Mucosa of stomach (tissue), 1 donor: Measurements from ENCODE around the gene RABGEF1.
"Not testable (repeated sequence)": the region's sequence is repeated elsewhere in the genome, so short reads cannot be mapped to it uniquely, and the experiment has no call there.

ENCODE experiments used
- H3K27me3 ChIP-seq: one replicate; pipeline ENCODE4 v1.7.0; 2013; ENCODE audit warnings: mild to moderate bottlenecking, low read length; ENCODE audit not compliant: control insufficient read depth, insufficient read depth
- H3K36me3 ChIP-seq: one replicate; pipeline ENCODE4 v1.7.0; 2013; ENCODE audit warnings: low read length; ENCODE audit not compliant: control insufficient read depth, insufficient read depth
- H3K4me1 ChIP-seq: one replicate; pipeline ENCODE4 v1.7.0; 2013; ENCODE audit warnings: mild to moderate bottlenecking, low read length; ENCODE audit not compliant: control insufficient read depth, insufficient read depth
- H3K4me3 ChIP-seq: one replicate; pipeline ENCODE4 v1.7.0; 2013; ENCODE audit warnings: low read length
- H3K9ac ChIP-seq: one replicate; pipeline ENCODE4 v1.7.0; 2013; ENCODE audit warnings: mild to moderate bottlenecking, low read length, moderate library complexity
- H3K9me3 ChIP-seq: one replicate; pipeline ENCODE4 v1.7.0; 2013; ENCODE audit warnings: mild to moderate bottlenecking, low read length, moderate library complexity; ENCODE audit not compliant: control insufficient read depth
- donor health status: Pancreatic carcinoma.

The RABGEF1 gene

GRCh38 chr7:66737667-66738066, 2.9 kb upstream of the RABGEF1 start:
- no peak overlapping the region for H3K4me3 ChIP-seq
- no peaks in the 10 kb centered on the region for H3K36me3 ChIP-seq
- H3K9me3 ChIP-seq: no peaks in the 10 kb centered on the region
- no peaks in the 10 kb centered on the region for H3K27me3 ChIP-seq
- H3K4me1 ChIP-seq: peaks cover 5% of the 10 kb centered on the region
- no peak overlapping the region for H3K9ac ChIP-seq

GRCh38 chr7:66739477-66739876, 1.1 kb upstream of the RABGEF1 start:
- Histone ChIP-seq H3K4me1 (peaks cover 5% of the 10 kb centered on the region), H3K36me3 (no peaks in the 10 kb centered on the region)

DNA sequence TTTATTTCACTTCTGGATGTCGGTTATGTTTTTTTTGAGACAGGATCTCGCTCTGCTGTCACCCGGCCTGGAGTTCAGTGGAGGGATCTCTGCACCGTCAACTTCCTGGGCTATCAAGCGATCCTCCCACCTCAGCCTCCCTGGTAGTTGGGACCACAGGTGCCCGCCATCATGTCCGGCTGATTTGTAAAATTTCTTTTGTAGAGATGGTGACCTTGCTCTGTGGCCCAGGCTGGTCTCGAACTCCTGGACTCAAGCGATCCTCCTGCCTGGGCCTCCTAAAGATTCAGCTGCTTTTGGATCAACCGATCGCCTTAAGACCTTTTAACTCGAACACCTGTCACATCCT, 606 bp upstream of the RABGEF1 start:
- Histone ChIP-seq H3K4me3 (peak overlapping the region; percentile 52), H3K4me1 (peaks cover 5% of the 10 kb centered on the region), H3K36me3 (no peaks in the 10 kb centered on the region), H3K9me3 (no peaks in the 10 kb centered on the region), H3K9ac (peak overlapping the region; percentile 83), H3K27me3 (no peaks in the 10 kb centered on the region)

More at GRCh38 chr7:66739477-66739876, 1.1 kb upstream of the RABGEF1 start:
- peak overlapping the region; percentile 83 for H3K9ac ChIP-seq
- H3K4me3 ChIP-seq: peak overlapping the region; percentile 52
- H3K27me3 ChIP-seq: no peaks in the 10 kb centered on the region
- no peaks in the 10 kb centered on the region for H3K9me3 ChIP-seq

DNA sequence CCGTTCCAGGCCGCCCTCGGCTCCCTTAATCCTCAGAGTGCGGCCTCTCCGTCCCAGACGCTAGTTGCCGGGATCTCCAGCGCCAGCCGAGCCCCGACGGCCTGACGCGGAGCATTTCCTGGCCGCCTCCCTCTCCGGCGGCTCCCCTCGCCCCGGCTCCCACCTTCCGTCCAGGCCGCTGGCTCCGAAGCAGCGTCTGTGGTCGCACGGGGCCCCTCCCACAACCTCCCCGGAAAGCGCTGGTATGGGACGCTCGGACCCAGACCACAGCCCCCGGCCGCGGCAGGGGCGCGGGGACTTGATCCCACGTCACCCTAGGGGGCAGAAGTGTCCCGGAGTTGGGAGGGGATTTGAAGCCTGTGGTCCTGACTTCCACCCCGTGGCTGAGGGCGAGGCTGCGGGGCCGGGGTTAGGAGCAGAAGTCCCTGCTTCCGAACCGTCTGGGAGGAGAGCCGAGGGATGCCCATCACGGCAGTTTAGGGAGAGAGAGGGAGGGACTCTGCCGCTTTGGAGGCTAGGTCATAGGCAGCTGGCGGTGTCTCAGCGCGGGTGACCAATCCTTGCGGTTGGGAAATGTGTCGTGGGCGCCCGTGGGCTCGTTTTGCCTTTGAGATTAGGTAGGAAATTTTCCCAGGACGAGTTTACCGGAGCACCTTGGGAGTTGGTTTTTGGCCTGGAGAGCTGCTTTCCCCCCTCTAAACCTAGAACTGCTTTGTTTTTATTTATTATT, 612 bp downstream of the RABGEF1 start:
- Histone ChIP-seq H3K9ac (peak overlapping the region; percentile 83), H3K4me3 (peak overlapping the region; percentile 52)
- H3K27me3 ChIP-seq, H3K36me3 ChIP-seq, H3K4me1 ChIP-seq, H3K9me3 ChIP-seq: not testable (repeated sequence)

DNA sequence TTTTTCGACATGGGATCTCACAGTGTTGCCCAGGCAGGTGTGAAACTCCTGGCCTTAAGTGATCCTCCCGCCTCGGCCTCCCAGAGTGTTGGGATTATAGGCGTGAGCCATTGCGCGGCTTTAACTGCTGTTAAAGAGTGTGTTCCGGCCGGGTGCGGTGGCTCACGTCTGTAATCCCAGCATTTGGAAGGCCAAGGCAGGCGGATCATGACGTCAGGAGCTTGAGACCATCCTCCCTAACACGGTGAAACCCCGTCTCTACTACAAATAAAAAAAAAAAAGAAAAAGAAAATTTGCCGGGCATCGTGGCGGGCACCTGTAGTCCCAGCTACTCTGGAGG, 1.1 kb downstream of the RABGEF1 start:
- H3K4me1 ChIP-seq: peaks cover 5% of the 10 kb centered on the region

DNA sequence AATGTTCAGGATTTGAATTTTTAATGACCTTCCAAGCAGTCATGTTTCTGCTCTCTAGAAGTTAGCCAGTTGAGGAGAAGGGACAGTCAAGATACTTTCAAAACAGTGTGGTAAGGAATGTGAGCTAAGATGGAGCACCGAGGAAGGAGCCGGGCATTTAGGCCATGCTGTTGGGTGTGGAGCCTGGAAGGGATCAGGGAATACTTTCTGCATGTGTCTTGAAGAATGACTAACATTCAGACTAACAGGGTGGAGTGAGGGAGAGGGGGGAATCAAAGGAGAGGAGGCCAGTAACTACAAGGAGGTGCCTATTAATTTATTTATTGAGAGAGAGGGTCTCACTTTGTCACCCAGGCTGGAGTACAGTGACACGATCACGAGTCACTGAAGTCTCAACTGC, 1.8 kb downstream of the RABGEF1 start:
- H3K4me3 ChIP-seq, H3K9ac ChIP-seq, H3K9me3 ChIP-seq, H3K36me3 ChIP-seq, H3K4me1 ChIP-seq, H3K27me3 ChIP-seq: not testable (repeated sequence)

More for the DNA sequence above, 1.1 kb downstream of the RABGEF1 start:
- H3K9me3 ChIP-seq: no peaks in the 10 kb centered on the region
- H3K36me3 ChIP-seq: no peaks in the 10 kb centered on the region
- H3K4me3 ChIP-seq: no peak overlapping the region
- peak overlapping the region; percentile 83 for H3K9ac ChIP-seq
- no peaks in the 10 kb centered on the region for H3K27me3 ChIP-seq

GRCh38 chr7:66743920-66744319, 3.4 kb downstream of the RABGEF1 start:
- Histone ChIP-seq H3K36me3 (no peaks in the 10 kb centered on the region), H3K27me3 (no peaks in the 10 kb centered on the region), H3K9ac (no peak overlapping the region), H3K9me3 (no peaks in the 10 kb centered on the region), H3K4me1 (peaks cover 5% of the 10 kb centered on the region), H3K4me3 (no peak overlapping the region)

- H3K27me3 ChIP-seq: no peaks in the 10 kb centered on the region
- no peak overlapping the region for H3K4me3 ChIP-seq
- no peaks in the 10 kb centered on the region for H3K4me1 ChIP-seq
- H3K36me3 ChIP-seq: no peaks in the 10 kb centered on the region
- H3K9ac ChIP-seq: no peak overlapping the region
- no peaks in the 10 kb centered on the region for H3K9me3 ChIP-seq
These were observed 6.9 kb downstream of the RABGEF1 start for GRCh38 chr7:66747385-66747784.

- Histone ChIP-seq H3K4me1 (no peaks in the 10 kb centered on the region), H3K36me3 (no peaks in the 10 kb centered on the region), H3K27me3 (no peaks in the 10 kb centered on the region), H3K4me3 (no peak overlapping the region), H3K9ac (no peak overlapping the region), H3K9me3 (no peaks in the 10 kb centered on the region)
These were observed 7.5 kb downstream of the RABGEF1 start for GRCh38 chr7:66747881-66748511.

DNA sequence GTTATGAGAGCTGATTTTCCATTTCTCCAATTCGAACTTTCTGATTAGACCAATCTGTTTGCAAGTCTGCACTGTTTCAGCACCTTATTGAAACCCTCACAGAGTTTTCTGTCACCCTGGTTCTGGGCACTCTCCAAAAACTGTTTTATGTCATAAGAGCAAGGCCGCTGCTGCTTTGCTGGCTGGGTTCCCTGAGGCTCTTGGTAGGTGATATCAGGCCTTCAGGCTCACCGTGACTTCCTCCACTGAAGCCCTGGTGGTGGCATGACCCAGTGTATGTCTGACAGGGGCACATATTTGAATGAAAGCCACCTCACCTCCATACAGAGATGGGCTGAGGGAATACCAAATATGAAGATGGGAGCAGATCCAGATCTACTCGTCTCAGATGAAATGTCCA, 8.3 kb downstream of the RABGEF1 start:
- no peaks in the 10 kb centered on the region for H3K9me3 ChIP-seq
- no peaks in the 10 kb centered on the region for H3K4me1 ChIP-seq
- H3K27me3 ChIP-seq: no peaks in the 10 kb centered on the region
- no peak overlapping the region for H3K4me3 ChIP-seq
- no peaks in the 10 kb centered on the region for H3K36me3 ChIP-seq
- H3K9ac ChIP-seq: no peak overlapping the region

- H3K27me3 ChIP-seq: no peaks in the 10 kb centered on the region
These were observed 11.4 kb downstream of the RABGEF1 start for GRCh38 chr7:66751945-66752344.

GRCh38 chr7:66754541-66754940, 14.0 kb downstream of the RABGEF1 start:
- Histone ChIP-seq H3K4me3 (no peak overlapping the region), H3K4me1 (no peaks in the 10 kb centered on the region), H3K9ac (no peak overlapping the region), H3K36me3 (no peaks in the 10 kb centered on the region), H3K27me3 (no peaks in the 10 kb centered on the region), H3K9me3 (no peaks in the 10 kb centered on the region)

More at GRCh38 chr7:66751945-66752344, 11.4 kb downstream of the RABGEF1 start:
- Histone ChIP-seq H3K4me3 (no peak overlapping the region), H3K9ac (no peak overlapping the region), H3K9me3 (no peaks in the 10 kb centered on the region), H3K36me3 (no peaks in the 10 kb centered on the region), H3K4me1 (no peaks in the 10 kb centered on the region)
